NCI-H2196 treated with DMSO at 0.1 percent for 48 hours (cell line): Measurements from ENCODE around the gene BSPH1.
"Not testable (repeated sequence)": the region's sequence is repeated elsewhere in the genome, so short reads cannot be mapped to it uniquely, and the experiment has no call there.

Experiments used
- DNase-seq: peaks from one replicate; lab custom pipeline; 2025; ENCODE audit not compliant: unreplicated experiment; lab: John Stamatoyannopoulos, UW

BSPH1 gene

DNA sequence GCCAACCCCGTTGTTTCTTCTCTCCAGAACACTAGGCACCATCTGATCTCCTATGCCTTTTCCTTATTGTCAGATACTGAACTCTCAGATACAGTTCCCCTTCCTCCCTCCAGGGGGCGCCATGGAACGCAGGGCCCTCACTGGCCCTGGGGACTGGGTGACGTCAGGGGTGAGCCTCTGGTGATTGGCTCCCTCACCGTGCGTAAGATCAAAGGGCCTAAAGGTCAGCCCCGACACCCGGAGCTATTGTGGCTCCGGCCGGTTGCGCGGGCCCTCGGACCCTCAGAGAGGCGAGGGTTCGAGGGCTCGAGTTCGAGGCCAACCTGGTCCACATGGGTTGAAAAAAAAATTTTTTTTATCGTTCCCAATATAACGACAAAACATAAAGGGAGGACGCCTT, 63.4 kb downstream of the BSPH1 start:
- not testable (repeated sequence) for DNase-seq

DNA sequence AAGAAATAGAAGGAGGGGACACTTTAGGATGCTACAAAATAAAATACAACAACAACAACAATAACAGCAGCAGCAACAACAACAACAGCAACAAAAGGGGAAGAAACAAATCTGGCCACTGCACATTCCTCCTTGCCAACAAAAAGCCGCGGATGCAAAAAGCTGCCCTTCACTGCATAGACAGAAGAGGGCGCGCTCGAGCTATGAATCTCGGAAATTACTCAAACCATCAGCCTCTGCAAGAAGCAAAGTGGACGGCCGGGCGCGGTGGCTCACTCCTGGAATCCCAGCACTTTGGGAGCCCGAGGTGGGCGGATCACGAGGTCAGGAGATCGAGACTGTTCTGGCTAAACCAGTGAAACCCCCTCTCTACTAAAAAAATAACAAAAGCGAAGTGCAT, 71.9 kb downstream of the BSPH1 start:
- not testable (repeated sequence) for DNase-seq
